CD4-positive, alpha-beta T cell treated with Interleukin-6 for 4 hours (primary cell): ENCODE data around the gene ZBTB49.
"Not testable (repeated sequence)": the region's sequence is repeated elsewhere in the genome, so short reads cannot be mapped to it uniquely, and the experiment has no call there.

Experiments used
- DNase-seq: peaks from one replicate; pipeline ENCODE4 v3.0.0-alpha.2; 2020; ENCODE audit warnings: mixed read lengths

Gene ZBTB49

GRCh38 chr4:4289941-4290850 is at the start of gene ZBTB49, which contains the start of gene LYAR:
ZBTB49 (plus strand) TSS chr4:4290251; CDS start chr4:4299946, 9,695 bp downstream.
LYAR (minus strand) TSS chr4:4290154; CDS start chr4:4283742, 6,412 bp downstream.
- DNase-seq = peak; percentile 96

GRCh38 chr4:4245172-4245571 is 44.9 kb upstream of the ZBTB49 start:
- no peak for DNase-seq

- DNase-seq = no peak
Measured at GRCh38 chr4:4247696-4248028, 42.4 kb upstream of the ZBTB49 start.

GRCh38 chr4:4248029-4248884 is 41.8 kb upstream of the ZBTB49 start, which contains the start of gene TMEM128:
TMEM128 (minus strand) TSS chr4:4248223; CDS start chr4:4248202, 21 bp downstream.
- peak; percentile 90 for DNase-seq

- DNase-seq = no peak
Measured at GRCh38 chr4:4248885-4249203, 41.2 kb upstream of the ZBTB49 start.

GRCh38 chr4:4249342-4249741 is 40.7 kb upstream of the ZBTB49 start:
- DNase-seq = not testable (repeated sequence)

- no peak for DNase-seq
Measured at GRCh38 chr4:4249866-4250265, 40.2 kb upstream of the ZBTB49 start.

- DNase-seq = no peak
Measured at GRCh38 chr4:4254199-4254598, 35.9 kb upstream of the ZBTB49 start.

- no peak for DNase-seq
Measured at GRCh38 chr4:4254666-4255065, 35.4 kb upstream of the ZBTB49 start.

- no peak for DNase-seq
Measured at GRCh38 chr4:4256799-4257198, 33.3 kb upstream of the ZBTB49 start.

- DNase-seq = not testable (repeated sequence)
Measured at GRCh38 chr4:4257705-4258104, 32.3 kb upstream of the ZBTB49 start.

GRCh38 chr4:4259484-4260100 is 30.5 kb upstream of the ZBTB49 start:
- no peak for DNase-seq

- peak; percentile 15 for DNase-seq
Measured at GRCh38 chr4:4260185-4260751, 29.8 kb upstream of the ZBTB49 start.

GRCh38 chr4:4267981-4268380 is 22.1 kb upstream of the ZBTB49 start:
- no peak for DNase-seq

- DNase-seq = no peak
Measured at GRCh38 chr4:4268776-4269175, 21.3 kb upstream of the ZBTB49 start.

GRCh38 chr4:4269331-4269731 is 20.7 kb upstream of the ZBTB49 start:
- peak; percentile 53 for DNase-seq

- DNase-seq = peak; percentile 44
Measured at GRCh38 chr4:4269856-4270255, 20.2 kb upstream of the ZBTB49 start.

GRCh38 chr4:4270529-4270928 is 19.5 kb upstream of the ZBTB49 start:
- DNase-seq = no peak

- no peak for DNase-seq
Measured at GRCh38 chr4:4271912-4272311, 18.1 kb upstream of the ZBTB49 start.

- DNase-seq = no peak
Measured at GRCh38 chr4:4274226-4274625, 15.8 kb upstream of the ZBTB49 start.

- DNase-seq = no peak
Measured at GRCh38 chr4:4277531-4277930, 12.5 kb upstream of the ZBTB49 start.

- DNase-seq = no peak
Measured at GRCh38 chr4:4281787-4282186, 8.3 kb upstream of the ZBTB49 start.
